Neutrophil (primary cell): ENCODE measurements around the gene BTK.

ENCODE experiments used
- H3K27ac ChIP-seq: fragments of 200-600 bp; sonication (generic); 2 replicates; pipeline ENCODE4 v1.5.1; 2016; ENCODE audit warnings: mild to moderate bottlenecking, moderate library complexity
- H3K27me3 ChIP-seq: fragments of 200-600 bp; sonication (generic); 2 replicates; pipeline ENCODE4 v1.6.0; 2016; ENCODE audit warnings: mild to moderate bottlenecking
- H3K36me3 ChIP-seq: fragments of 200-600 bp; sonication (generic); 2 replicates; pipeline ENCODE4 v1.5.1; 2017
- H3K4me1 ChIP-seq, 2 experiments: fragments of 200-600 bp in 1 of 2; sonication (generic) in 1 of 2; 1 replicate in 1 of 2; 2 replicates in 1 of 2; pipeline versions ENCODE4 v1.5.1 to v1.6.1; 2013 to 2016; ENCODE audit warnings: low read depth in 1 of 2, low read length in 1 of 2, mild to moderate bottlenecking in 1 of 2, moderate library complexity in 1 of 2; ENCODE audit not compliant: control insufficient read depth in 1 of 2, insufficient read depth in 1 of 2
- H3K4me3 ChIP-seq, 2 experiments: fragments of 200-600 bp in 1 of 2; sonication (generic) in 1 of 2; 1 replicate in 1 of 2; 2 replicates in 1 of 2; pipeline ENCODE4 v1.5.1; 2013 to 2016; ENCODE audit warnings: low read depth in 1 of 2, low read length in 1 of 2, mild to moderate bottlenecking in 1 of 2, moderate library complexity in 1 of 2
- H3K9me3 ChIP-seq: fragments of 200-600 bp; sonication (generic); 2 replicates; pipeline ENCODE4 v1.5.1; 2016
- TF ChIP-seq, protein P1 (sequence below): fragments of 200-600 bp; sonication (generic); IDR thresholded peaks from 2 replicates; pipeline ENCODE4 v1.5.1; 2016; ENCODE audit warnings: antibody characterized with exemption

The BTK gene

GRCh38 chrX:101368800-101369199 is 17.2 kb downstream of the BTK start:
- Histone ChIP-seq H3K27ac (no peak overlapping the region), H3K36me3 (peaks cover 81% of the 10 kb centered on the region), H3K4me3 (no peak overlapping the region), H3K4me1 (no peaks in the 10 kb centered on the region), H3K9me3 (no peaks in the 10 kb centered on the region), H3K27me3 (no peaks in the 10 kb centered on the region)
- TF ChIP-seq, protein P1, sequence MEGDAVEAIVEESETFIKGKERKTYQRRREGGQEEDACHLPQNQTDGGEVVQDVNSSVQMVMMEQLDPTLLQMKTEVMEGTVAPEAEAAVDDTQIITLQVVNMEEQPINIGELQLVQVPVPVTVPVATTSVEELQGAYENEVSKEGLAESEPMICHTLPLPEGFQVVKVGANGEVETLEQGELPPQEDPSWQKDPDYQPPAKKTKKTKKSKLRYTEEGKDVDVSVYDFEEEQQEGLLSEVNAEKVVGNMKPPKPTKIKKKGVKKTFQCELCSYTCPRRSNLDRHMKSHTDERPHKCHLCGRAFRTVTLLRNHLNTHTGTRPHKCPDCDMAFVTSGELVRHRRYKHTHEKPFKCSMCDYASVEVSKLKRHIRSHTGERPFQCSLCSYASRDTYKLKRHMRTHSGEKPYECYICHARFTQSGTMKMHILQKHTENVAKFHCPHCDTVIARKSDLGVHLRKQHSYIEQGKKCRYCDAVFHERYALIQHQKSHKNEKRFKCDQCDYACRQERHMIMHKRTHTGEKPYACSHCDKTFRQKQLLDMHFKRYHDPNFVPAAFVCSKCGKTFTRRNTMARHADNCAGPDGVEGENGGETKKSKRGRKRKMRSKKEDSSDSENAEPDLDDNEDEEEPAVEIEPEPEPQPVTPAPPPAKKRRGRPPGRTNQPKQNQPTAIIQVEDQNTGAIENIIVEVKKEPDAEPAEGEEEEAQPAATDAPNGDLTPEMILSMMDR, result no peak

DNA sequence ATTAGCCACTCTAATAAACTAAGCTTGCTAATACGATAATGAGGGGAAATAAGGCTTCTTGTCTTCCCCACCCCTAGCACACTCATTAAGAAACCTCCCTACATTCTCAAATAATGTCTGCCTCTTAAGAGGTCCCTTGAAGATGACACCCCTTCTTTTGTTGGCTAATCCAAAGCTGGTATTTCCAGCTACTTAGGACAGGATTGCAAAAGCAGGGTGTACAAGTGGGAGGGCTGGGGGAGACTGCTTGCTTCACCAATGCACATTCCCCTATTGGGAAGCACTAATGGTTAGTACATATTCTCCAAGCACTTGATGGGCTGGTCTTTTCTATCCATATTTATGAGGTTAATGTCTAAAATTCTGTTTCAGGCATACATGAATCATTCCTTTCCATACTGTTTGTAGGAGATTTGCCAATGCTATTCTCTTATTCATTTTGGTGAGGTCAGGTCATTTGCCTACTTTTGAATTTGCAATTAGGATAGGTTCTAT is 20.6 kb downstream of the BTK start:
- TF ChIP-seq, protein P1, result no peak
- Histone ChIP-seq H3K27me3 (no peaks in the 10 kb centered on the region), H3K9me3 (no peaks in the 10 kb centered on the region), H3K36me3 (peaks cover 85% of the 10 kb centered on the region), H3K4me3 (no peak overlapping the region), H3K4me1 (no peaks in the 10 kb centered on the region), H3K27ac (no peak overlapping the region)

DNA sequence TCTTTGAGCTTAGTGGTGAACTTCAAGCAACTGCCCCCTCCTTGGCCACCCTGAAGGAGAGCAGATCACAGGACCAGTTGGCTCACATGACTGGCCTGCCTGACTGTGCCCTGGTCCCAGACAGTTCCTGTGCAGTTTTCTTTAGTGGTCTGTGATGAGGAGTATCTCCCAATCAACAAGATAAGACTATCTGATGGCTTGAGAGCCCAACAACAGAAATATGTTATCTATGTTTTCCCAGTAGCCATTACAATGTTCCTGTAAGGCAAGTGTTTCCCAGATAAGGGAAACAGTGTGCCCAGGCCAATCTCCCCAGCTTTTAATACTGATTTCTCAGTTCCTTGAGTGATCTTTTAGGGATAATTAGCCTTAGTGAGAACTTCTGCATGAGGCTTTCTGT is 23.2 kb downstream of the BTK start:
- Histone ChIP-seq H3K27me3 (no peaks in the 10 kb centered on the region), H3K4me1 (no peaks in the 10 kb centered on the region), H3K27ac (no peak overlapping the region), H3K9me3 (no peaks in the 10 kb centered on the region), H3K4me3 (no peak overlapping the region), H3K36me3 (peaks cover 87% of the 10 kb centered on the region)
- TF ChIP-seq, protein P1, result no peak

DNA sequence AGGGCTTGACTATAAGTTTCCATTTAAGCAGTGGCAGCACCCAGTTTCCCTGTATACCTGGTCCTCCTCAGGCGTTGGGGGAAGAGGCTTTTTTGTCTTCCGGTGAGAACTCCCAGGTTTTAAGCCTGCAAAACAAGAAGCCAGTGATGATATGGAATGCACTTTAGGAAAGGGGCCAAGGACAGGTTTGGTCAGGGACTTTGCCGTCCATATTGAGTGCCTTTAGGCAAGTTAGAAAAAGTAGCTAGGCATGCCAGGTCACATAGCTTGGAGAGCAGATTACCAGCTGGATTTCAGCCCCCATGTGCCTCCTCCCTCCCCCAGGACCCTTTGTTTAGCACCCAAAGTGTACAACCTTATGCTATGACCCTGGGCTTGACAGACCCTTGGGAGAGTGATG is 23.9 kb downstream of the BTK start:
- TF ChIP-seq, protein P1, result no peak
- H3K27ac ChIP-seq, result no peak overlapping the region
- no peaks in the 10 kb centered on the region for H3K27me3 ChIP-seq
- no peaks in the 10 kb centered on the region for H3K9me3 ChIP-seq
- H3K36me3 ChIP-seq, result peaks cover 87% of the 10 kb centered on the region
- no peaks in the 10 kb centered on the region for H3K4me1 ChIP-seq
- no peak overlapping the region for H3K4me3 ChIP-seq

- Histone ChIP-seq H3K27me3 (no peaks in the 10 kb centered on the region), H3K27ac (no peak overlapping the region), H3K36me3 (peaks cover 87% of the 10 kb centered on the region), H3K4me3 (no peak overlapping the region), H3K9me3 (no peaks in the 10 kb centered on the region), H3K4me1 (no peaks in the 10 kb centered on the region)
- TF ChIP-seq, protein P1, result no peak
These were observed 25.6 kb downstream of the BTK start for GRCh38 chrX:101360390-101360789.

- Histone ChIP-seq H3K4me3 (no peak overlapping the region), H3K27ac (no peak overlapping the region), H3K4me1 (no peaks in the 10 kb centered on the region), H3K9me3 (no peaks in the 10 kb centered on the region), H3K36me3 (peaks cover 87% of the 10 kb centered on the region), H3K27me3 (no peaks in the 10 kb centered on the region)
- TF ChIP-seq, protein P1, result no peak
These were observed 26.0 kb downstream of the BTK start for GRCh38 chrX:101359966-101360365.
